GM13977 (cell line): ENCODE measurements around the gene KRTAP29-1.
"Not testable (repeated sequence)": the region's sequence is repeated elsewhere in the genome, so short reads cannot be mapped to it uniquely, and the experiment has no call there.

Source experiments
- DNase-seq: peaks from one replicate; pipeline ENCODE4 v3.0.0; 2012; ENCODE audit warnings: low spot score
- CTCF ChIP-seq: IDR thresholded peaks from 2 replicates; pipeline ENCODE4 v1.5.1; 2012; ENCODE audit warnings: mild to moderate bottlenecking, control low read depth; ENCODE audit not compliant: insufficient read depth; ENCODE audit errors: extremely low read depth, missing control alignments
- in situ Hi-C: fragments of 300-500 bp; cut with MboI; formaldehyde crosslinking; loops from one replicate; pipeline ENCODE4 v1.12.0; 2022; ENCODE audit warnings: low sequenced_read_pairs, low pct_unique_long_range_greater_than_20kb, mixed read lengths, inconsistent platforms; ENCODE audit not compliant: unreplicated experiment

KRTAP29-1 gene

GRCh38 chr17:41278176-41278955 is 24.3 kb downstream of the KRTAP29-1 start:
- in situ Hi-C loops: no loop called here
- TF ChIP-seq CTCF: no peak
- DNase-seq: no peak

DNA sequence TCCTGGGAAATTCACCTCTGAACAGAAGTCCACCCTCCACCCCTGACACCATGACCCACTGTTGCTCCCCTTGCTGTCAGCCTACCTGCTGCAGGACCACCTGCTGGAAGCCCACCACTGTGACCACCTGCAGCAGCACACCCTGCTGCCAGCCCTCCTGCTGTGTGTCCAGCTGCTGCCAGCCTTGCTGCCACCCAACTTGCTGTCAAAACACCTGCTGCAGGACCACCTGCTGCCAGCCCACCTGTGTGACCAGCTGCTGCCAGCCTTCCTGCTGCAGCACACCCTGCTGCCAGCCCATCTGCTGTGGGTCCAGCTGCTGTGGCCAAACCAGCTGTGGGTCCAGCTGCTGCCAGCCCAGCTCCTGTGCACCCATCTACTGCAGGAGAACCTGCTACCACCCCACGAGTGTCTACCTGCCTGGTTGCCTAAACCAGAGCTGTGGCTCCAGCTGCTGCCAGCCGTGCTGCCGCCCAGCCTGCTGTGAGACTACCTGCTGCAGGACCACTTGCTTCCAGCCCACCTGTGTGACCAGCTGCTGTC is 26.9 kb downstream of the KRTAP29-1 start, which contains the start of gene KRTAP9-7:
TSS of gene KRTAP9-7 (plus strand) at position 51 of the 543 bp plus-strand sequence. CDS start at position 51, 0 bp downstream.
- in situ Hi-C loops, DNase-seq: not testable (repeated sequence)

GRCh38 chr17:41271858-41272257 is 30.8 kb downstream of the KRTAP29-1 start:
- no peak for DNase-seq
- no peak for TF ChIP-seq CTCF
- in situ Hi-C loops: no loop called here

DNA sequence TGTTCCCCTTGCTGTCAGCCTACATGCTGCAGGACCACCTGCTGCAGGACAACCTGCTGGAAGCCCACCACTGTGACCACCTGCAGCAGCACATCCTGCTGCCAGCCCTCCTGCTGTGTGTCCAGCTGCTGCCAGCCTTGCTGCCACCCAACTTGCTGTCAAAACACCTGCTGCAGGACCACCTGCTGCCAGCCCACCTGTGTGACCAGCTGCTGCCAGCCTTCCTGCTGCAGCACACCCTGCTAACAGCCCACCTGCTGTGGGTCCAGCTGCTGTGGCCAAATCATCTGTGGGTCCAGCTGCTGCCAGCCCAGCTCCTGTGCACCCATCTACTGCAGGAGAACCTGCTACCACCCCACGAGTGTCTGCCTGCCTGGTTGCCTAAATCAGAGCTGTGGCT is 31.3 kb downstream of the KRTAP29-1 start:
- in situ Hi-C loops, DNase-seq: not testable (repeated sequence)

DNA sequence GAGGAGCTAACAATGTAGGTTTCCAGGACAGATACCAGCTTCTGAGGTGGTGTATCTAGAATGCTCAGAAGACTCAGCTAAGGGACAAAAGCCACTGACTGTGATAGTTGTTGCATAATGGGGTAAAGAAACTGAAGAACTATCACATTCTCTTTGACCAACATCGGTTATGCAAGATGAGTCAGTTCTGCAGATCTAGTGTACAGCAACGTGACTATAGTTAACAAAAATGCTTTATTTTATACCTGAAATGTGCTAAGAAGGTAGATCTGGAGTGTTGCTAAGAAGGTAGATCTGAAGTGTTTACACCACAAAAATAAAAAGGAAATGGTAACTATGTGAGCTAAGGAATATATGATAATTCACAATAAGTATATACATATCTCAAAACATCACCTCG is 34.9 kb downstream of the KRTAP29-1 start:
- TF ChIP-seq CTCF: no peak
- DNase-seq: no peak
- in situ Hi-C loops: no loop called here

DNA sequence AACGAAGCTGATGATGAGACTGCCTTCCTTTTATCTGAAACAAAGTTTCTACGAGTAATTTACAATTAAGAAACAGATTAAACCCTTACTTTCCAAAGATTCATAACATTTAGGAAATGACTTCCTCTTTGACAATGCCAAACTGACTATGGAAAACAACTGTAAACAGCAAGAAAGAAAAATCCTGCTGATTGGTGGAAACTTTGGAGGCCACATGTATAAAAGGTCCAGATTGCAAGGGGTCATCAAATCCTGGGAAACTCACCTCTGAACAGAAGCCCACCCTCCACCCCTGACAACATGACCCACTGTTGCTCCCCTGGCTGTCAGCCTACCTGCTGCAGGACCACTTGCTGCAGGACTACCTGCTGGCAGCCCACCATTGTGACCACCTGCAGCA is 37.6 kb downstream of the KRTAP29-1 start, which contains the start of gene KRTAP9-6:
TSS of gene KRTAP9-6 (plus strand) at position 301 of the 400 bp plus-strand sequence. CDS start at position 301, 0 bp downstream.
- no peak for TF ChIP-seq CTCF
- in situ Hi-C loops: no loop called here
- no peak for DNase-seq

- peak; percentile 0 for DNase-seq
- no peak for TF ChIP-seq CTCF
- in situ Hi-C loops: no loop called here
Measured at GRCh38 chr17:41264599-41264998, 38.1 kb downstream of the KRTAP29-1 start.
